Epithelial cell of proximal tubule (primary cell): ENCODE measurements around the gene CELF1. TPM values are rescaled to one million over a fixed set of nuclear protein-coding genes. Genes with fewer than 3 reads are reported as not detected.
"Not testable (repeated sequence)": the region's sequence is repeated elsewhere in the genome, so short reads cannot be mapped to it uniquely, and the experiment has no call there.

Source experiments
- DNase-seq: peaks from one replicate; pipeline ENCODE4 v3.0.0-alpha.2; 2011; ENCODE audit warnings: low read depth
- H3K4me3 ChIP-seq: 2 replicates; pipeline ENCODE4 v1.5.1; 2011; ENCODE audit warnings: low read depth, mild to moderate bottlenecking, low read length
- CTCF ChIP-seq: conservative IDR thresholded peaks from 2 replicates; pipeline ENCODE4 v1.5.1; 2012; ENCODE audit warnings: low read depth, mild to moderate bottlenecking, low read length
- total RNA-seq: library from RNA; depleted of rRNA; stranded (reverse); fragments of >200 nt; gene quantifications from 2 replicates; pipeline ENCODE4 v1.2.3, GENCODE V29; 2015

The CELF1 gene
- total RNA-seq, 1 donor from 2014 or later = 64.8 TPM

- no peak for DNase-seq
Measured at GRCh38 chr11:47552056-47552565, 821 bp downstream of the CELF1 start.

GRCh38 chr11:47551086-47551485 is 1.8 kb downstream of the CELF1 start:
- DNase-seq = no peak
- peak overlapping the region; percentile 79 for H3K4me3 ChIP-seq
- peak; percentile 56 for TF ChIP-seq CTCF

More at GRCh38 chr11:47552056-47552565, 821 bp downstream of the CELF1 start:
- peak overlapping the region; percentile 79 for H3K4me3 ChIP-seq
- no peak for TF ChIP-seq CTCF

- H3K4me3 ChIP-seq = no peak overlapping the region
- DNase-seq = peak; percentile 59
- TF ChIP-seq CTCF = no peak
Measured at GRCh38 chr11:47550288-47551047, 2.5 kb downstream of the CELF1 start.

- H3K4me3 ChIP-seq, DNase-seq: not testable (repeated sequence)
Measured at GRCh38 chr11:47546274-47546673, 6.7 kb downstream of the CELF1 start.

- DNase-seq = no peak
- no peak for TF ChIP-seq CTCF
- no peak overlapping the region for H3K4me3 ChIP-seq
Measured at GRCh38 chr11:47545298-47545697, 7.6 kb downstream of the CELF1 start.

GRCh38 chr11:47541070-47541469 is 11.9 kb downstream of the CELF1 start:
- no peak overlapping the region for H3K4me3 ChIP-seq
- no peak for TF ChIP-seq CTCF

GRCh38 chr11:47539681-47540039 is 13.3 kb downstream of the CELF1 start:
- no peak overlapping the region for H3K4me3 ChIP-seq
- no peak for DNase-seq
- no peak for TF ChIP-seq CTCF

More at GRCh38 chr11:47541070-47541469, 11.9 kb downstream of the CELF1 start:
- DNase-seq = no peak
